ENCODE results near the gene SRSF1.
"Not testable (repeated sequence)": the region's sequence is repeated elsewhere in the genome, so short reads cannot be mapped to it uniquely, and the experiment has no call there.

SRSF1 gene

GRCh38 chr17:57988301-57989250 is 18.5 kb downstream of the SRSF1 start:
- peak; percentile 54 for DNase-seq (ENCODE audit: low read depth)

DNA sequence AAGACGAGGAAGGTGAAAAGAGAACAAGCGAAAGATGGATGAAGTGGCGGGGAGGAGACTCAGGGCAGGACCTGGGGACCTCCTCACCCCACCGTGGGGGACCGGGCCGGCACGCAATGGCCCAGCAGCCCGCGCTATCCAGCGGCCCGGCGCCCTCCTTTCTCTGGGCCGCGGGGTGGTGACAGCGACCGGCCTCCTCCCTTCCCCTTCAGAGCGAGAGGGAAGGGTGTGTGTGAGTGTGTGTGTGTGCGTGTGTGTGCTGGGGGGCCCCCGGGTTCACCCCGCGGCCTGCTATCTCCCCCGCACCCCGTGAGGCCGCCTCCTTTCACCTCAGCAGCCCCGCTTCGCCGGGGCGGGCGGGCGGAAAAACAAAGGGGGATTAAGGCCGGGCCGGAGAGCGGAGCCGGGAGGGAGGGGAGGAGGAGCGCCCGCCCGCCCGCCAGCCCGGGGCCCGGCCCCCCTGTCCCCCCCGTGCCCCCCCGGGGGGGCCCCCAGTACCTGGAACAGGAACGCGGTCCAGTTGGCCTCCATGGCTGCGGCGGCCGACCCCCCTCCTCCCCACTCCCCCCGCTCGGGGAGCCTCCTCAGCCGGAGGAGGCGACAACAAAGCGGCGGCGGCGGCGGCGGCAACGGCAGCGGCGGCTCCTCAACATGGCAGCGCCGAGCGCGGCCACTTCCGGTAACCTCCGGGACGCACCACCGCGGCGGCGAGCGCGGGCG is 19.3 kb downstream of the SRSF1 start, which contains the start of gene VEZF1:
Gene VEZF1 (minus strand): TSS at position 674 of the 720 bp plus-strand sequence. CDS start 143 bp downstream, at position 531.
- DNase-seq (ENCODE audit: low read depth), result peak; percentile 62

- DNase-seq (ENCODE audit: low read depth), result peak; percentile 74
Measured at GRCh38 chr17:57986841-57987580, 20.0 kb downstream of the SRSF1 start.

- peak; percentile 55 for DNase-seq (ENCODE audit: low read depth)
Measured at GRCh38 chr17:57985675-57985974, 21.4 kb downstream of the SRSF1 start.

DNA sequence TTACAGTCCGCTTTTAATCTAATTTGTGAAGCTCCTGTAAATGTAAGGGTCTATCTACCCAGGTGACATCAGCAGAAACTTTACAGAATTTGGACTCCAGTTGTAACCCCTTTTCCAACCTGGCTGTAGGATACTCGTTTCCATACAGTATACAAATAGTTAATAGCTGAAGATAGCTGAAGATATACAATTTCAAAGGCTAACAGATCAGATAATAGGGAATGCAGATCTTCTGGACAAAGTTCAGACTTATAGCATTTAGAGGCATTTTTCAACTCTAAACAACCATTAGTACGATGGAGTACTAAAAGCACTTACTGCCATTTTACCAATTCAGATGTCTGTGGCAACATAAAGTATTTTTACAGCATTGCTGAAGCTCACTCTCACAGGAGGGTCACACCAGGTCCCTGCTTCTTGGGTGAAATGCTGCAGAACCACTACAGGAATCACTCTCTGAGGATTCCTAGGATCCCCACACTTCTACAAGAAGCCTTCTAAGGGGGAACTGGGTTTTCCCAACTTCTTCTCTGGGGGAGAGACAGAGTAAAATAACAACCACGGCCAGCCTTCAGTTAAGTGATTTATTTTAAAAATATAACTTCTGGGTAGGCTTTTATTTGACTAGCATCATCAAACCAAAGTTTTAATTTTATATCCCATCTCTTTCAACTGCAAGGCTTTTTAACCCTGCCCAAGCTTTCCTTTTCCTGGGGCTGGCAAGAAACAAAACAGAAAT is 21.9 kb downstream of the SRSF1 start:
- DNase-seq (ENCODE audit: low read depth), result no peak

GRCh38 chr17:57984261-57984890 is 22.7 kb downstream of the SRSF1 start:
- peak; percentile 55 for DNase-seq (ENCODE audit: low read depth)

GRCh38 chr17:57983446-57983845 is 23.6 kb downstream of the SRSF1 start:
- DNase-seq (ENCODE audit: low read depth), result no peak

GRCh38 chr17:57982452-57983170 is 24.4 kb downstream of the SRSF1 start:
- no peak for DNase-seq (ENCODE audit: low read depth)

DNA sequence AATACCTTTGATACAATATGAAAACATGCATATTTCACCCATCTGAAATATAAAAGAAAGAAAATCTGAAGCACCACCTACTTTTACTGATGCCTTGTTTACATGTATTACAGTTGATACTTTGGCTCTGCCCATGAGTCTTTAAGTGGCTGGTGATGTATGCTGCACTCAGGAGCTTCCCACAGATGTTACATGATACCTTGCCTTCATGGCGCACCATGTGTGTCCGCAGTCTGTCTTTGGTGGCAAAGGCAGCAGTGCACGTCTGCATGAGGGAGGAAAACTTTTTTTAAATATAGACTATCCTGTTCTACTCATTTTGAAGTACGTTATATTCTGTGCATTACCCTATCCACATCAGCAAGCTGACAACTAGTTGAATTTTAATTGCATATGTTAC is 26.5 kb downstream of the SRSF1 start:
- DNase-seq (ENCODE audit: low read depth), result no peak

DNA sequence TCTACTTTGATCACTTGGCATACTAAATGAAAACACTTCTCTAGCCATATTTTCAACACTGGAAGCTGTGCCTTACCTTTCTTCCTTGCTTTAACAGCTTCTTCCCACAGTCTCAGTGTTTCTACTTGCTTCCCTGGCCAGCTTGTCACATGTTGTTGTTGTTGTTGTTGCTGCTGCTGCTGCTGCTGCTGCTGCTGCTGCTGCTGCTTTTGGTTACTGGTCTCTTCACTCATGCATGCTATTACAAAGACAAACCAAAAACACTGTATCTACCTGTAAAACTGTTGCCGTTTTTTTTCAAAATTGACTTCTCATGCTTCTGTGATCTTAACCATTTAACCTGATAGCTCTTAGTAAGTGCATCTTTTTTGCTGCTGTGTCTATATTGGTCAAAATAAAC is 28.0 kb downstream of the SRSF1 start:
- no peak for DNase-seq (ENCODE audit: low read depth)

DNA sequence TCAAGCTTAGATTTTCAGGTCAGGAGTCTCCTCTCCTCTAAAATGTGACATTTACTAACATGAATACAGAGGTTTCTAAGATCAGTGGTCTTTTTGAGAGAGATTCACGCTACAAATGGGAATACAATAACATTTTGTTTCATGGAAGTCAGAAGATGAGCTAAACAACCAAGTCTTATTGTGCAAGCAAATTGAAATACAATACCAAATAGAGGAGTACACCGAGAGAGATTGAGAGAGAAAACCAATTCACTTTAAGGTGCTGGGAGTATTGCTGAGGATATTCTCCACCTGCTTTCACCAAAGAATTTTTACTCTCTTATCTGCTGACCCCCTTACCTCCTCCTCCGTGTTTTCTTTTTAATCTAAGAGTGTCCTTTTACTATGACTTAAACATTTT is 30.5 kb downstream of the SRSF1 start:
- no peak for DNase-seq (ENCODE audit: low read depth)

DNA sequence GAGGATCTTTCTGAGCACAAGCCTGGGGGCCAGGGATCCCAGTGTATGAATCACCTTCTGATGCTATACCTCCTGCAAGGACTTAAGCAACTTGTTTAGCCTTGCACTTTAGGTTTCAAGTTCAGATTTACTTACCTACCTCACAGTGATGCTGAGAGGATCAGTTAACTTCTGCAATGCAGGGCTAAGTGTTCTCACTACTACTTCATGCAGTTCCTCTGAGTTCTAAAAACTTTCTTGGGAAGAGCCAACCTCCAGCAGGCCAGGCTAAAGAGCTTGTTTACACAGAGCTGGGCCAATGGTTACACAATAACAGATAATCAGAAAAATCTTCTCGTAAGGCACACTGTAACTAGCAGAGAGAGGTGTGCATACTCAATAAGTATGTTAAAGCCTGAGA is 32.0 kb downstream of the SRSF1 start:
- DNase-seq (ENCODE audit: low read depth), result peak; percentile 82

DNA sequence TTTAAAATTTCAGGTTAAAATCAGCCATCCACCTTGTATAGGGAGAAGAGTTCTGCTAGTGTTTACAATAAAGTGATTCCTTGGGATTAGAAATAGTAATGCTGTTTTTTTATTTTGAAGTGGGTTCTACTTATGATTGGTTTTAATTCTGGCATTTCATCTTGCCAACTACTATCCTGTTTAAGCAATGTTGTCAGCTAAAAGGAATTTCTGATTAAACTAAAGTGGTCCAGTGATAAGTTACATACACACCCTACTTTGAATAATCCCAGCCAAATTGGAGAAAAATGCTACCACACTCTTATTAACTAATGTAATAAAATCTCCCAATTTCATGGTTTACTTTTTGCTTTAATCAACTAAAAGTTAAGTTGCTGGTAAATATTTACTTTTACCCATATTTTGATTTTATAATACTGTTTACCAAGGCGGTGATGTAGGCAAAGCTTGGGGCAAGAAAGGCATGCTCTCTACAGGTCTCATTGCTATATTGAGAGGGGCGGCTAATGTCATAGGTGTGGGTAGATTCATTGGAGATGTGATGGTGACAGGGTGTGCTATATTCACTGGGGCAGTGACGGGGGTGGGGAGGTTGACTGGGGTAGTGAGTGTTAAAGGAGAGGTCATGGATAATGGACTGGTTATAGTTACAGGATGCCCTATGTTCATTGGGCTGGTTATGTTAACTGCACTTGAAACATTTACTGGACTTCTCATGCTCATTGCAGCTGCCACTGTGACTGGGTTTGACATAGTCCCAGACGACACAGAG is 32.8 kb downstream of the SRSF1 start:
- DNase-seq (ENCODE audit: low read depth), result not testable (repeated sequence)

DNA sequence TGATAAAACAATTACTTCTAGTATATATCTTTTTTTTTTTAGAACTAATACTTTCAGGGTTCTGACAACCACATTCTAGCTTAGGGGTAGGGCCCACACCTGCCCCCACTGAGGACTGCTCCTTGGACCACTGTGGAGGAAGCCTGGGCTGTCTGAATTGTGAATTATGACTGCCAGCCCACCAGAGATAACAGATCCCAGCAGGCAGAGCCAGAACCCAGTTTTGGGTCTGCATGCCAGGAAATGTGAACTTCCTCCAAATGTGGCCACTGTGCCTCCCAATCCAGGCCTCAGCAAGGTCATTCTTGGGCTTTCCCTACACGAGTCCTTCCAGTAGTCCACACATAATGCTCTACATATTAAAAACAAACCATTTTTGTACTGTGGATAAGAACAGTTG is 34.9 kb downstream of the SRSF1 start:
- DNase-seq (ENCODE audit: low read depth), result no peak

DNA sequence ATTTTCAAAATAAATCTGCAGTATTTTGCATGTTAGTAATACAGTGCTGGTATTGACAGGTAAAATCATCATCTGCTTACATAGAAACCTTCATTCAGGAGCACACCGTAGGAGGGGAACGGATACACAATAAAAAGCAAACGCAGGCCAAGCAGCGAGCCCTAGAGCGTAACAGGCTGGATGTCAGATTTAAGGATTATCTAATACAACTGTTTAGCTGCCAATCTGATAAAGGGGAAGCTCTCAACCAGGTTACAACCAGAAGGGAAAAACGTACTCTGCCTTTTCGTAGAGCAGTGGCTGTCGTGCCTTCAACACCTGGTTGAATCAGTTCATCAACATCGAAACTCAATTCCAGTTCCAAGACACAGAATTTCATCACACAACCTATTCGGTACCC is 35.5 kb downstream of the SRSF1 start:
- no peak for DNase-seq (ENCODE audit: low read depth)

DNA sequence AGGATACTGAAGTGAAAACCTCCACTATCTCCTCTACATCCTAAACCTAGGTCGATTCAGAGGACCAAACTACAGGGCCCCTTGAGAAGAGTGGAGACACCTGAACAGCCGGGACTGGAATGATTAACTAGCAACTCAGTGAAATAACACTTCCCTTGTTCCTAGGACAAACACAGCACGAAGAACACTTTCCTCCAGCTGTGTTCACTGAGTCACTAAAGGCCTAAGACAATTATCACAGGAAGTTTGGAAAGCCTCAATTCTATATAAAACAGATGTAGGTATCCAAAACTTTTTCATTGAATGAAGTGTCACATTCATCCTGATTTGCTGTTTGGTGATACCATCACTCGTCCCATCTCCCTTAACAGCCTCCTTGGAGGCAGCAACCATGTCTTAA is 36.3 kb downstream of the SRSF1 start:
- no peak for DNase-seq (ENCODE audit: low read depth)

GRCh38 chr17:57968456-57968855 is 38.6 kb downstream of the SRSF1 start:
- no peak for DNase-seq (ENCODE audit: low read depth)

- DNase-seq (ENCODE audit: low read depth), result no peak
Measured at GRCh38 chr17:57966875-57967274, 40.2 kb downstream of the SRSF1 start.

DNA sequence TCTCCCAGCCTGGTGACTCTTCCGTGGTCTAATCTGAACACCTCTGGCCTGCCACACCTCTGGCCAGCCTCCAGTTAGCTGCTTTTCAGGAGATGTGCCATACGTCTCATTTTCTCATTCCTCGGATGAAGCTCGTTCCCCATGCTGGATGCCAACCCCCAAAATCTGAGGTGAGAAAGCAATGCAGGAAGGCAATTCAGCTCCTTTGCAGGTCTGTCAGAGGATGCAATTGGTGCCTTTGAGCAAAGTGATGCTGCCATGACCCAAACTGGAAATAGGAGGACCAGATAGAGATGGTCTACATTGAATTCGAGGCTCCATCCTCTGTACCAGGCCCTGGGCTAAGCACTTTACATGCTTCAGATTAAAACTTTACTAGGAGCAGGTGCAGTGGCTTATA is 40.8 kb downstream of the SRSF1 start:
- no peak for DNase-seq (ENCODE audit: low read depth)
